Measurements from ENCODE around the gene ZSWIM1. TPM values are rescaled to one million over a fixed set of nuclear protein-coding genes. Genes with fewer than 3 reads are reported as not detected.

ZSWIM1 gene
- total RNA-seq, 4 donors from 2014 or later: 7.7 to 14.6 (median 10.9) TPM

DNA sequence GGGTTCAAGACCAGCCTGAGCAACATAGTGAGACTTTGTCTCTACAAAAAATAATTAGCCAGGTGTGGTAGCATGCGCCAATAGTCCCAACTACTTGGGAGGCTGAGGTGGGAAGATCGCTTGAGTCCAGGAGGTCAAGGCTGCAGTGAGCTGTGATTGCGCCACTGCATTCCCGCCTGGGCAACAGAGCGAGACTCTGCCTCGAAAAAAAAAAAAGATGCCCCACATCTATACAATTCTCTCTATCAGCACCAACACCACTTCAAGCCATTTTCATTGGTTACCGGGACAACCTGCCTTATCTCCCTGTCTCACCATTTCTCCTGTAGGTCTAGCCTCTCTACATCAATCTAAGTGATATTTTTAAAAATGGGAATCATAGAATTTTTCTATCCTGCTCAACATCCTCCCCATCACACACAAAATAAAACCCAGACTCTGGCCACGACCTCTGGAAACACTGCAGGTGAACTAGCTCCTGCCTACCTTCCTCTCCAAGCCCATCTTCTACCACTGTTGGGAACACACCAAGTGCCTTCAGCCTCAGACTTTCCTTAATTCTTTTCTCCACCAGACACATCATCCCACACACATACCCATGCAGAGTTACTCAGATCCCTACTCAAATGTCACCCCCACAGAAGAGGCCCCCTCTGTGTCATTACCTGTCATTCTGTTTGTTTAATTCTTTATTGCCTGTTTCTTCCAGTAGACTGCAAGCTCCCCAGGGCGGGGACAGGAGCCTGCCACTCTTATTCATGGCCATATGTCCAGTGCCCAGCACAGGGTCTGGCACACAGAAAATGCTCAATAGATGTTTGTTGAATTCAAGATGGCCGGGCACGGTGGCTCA, 40.5 kb downstream of the ZSWIM1 start:
- H3K4me3 ChIP-seq (replicated peaks in 1 of 3): no peak overlapping the region
- 82 to 83% methylated on average over 11 of the region's 11 CpGs for WGBS, 2 donors
- no peaks in the 10 kb centered on the region for H3K36me3 ChIP-seq
- no peaks in the 10 kb centered on the region for H3K9me3 ChIP-seq
- TF ChIP-seq, protein P1, sequence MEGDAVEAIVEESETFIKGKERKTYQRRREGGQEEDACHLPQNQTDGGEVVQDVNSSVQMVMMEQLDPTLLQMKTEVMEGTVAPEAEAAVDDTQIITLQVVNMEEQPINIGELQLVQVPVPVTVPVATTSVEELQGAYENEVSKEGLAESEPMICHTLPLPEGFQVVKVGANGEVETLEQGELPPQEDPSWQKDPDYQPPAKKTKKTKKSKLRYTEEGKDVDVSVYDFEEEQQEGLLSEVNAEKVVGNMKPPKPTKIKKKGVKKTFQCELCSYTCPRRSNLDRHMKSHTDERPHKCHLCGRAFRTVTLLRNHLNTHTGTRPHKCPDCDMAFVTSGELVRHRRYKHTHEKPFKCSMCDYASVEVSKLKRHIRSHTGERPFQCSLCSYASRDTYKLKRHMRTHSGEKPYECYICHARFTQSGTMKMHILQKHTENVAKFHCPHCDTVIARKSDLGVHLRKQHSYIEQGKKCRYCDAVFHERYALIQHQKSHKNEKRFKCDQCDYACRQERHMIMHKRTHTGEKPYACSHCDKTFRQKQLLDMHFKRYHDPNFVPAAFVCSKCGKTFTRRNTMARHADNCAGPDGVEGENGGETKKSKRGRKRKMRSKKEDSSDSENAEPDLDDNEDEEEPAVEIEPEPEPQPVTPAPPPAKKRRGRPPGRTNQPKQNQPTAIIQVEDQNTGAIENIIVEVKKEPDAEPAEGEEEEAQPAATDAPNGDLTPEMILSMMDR (IDR thresholded peaks at IDR 0.05): no peak
- no peak for TF ChIP-seq POLR2A (IDR thresholded peaks at IDR 0.05)
- intact Hi-C loops (cut with DNase I): no loop called here
- DNase-seq: no peak
- peaks cover 6 to 32% of the 10 kb centered on the region in 2 donors for H3K4me1 ChIP-seq
- no peaks in the 10 kb centered on the region for H3K27me3 ChIP-seq
- no peak overlapping the region for H3K27ac ChIP-seq

DNA sequence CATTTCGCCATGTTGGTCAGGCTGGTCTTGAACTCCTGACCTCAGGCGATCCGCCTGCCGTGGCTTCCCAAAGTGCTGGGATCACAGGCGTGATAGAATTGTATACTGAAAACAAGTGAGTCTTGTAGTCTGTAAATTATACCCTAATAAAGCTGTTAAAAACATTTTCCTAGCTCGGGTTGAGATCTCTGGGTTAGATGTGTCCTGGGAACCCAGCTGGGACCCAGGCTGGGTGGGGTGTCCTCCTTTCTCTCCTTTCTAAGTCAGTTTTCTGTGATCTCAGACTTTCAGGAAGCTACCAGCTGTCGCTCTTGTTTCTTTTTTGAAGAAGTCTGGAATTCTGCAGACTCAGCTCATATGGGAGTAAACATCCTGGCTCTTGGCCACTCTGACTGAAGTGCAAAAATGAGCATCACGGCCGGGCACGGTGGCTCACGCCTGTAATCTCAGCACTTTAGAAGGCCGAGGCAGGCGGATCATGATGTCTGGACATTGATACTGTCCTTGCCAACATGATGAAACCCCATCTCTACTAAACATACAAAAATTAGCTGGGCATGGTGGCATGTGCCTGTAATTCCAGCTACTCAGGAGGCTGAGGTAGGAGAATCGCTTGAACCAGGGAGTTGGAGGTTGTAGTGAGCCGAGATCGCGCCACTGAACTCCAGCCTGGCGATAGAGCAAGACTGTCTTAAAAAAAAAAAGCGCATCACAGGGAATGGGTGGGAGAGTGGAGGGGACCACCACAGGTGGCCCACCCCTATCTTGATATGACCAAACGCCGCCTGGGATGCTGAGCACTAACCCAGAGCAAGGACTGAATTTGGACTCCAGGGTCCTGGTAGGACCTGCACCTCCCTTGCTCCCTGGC, 43.6 kb downstream of the ZSWIM1 start:
- 52 to 61% methylated on average over 18 to 21 of the region's 21 CpGs for WGBS, 2 donors
- Histone ChIP-seq H3K27me3 (no peaks in the 10 kb centered on the region), H3K27ac (peak overlapping the region; percentile 49 to 77 (median 73)), H3K4me1 (peaks cover 6 to 17% of the 10 kb centered on the region in 2 donors), H3K36me3 (no peaks in the 10 kb centered on the region), H3K4me3 (replicated peaks in 1 of 3) (no peak overlapping the region), H3K9me3 (no peaks in the 10 kb centered on the region)
- peak; percentile 35 to 44 for DNase-seq
- no peak for TF ChIP-seq POLR2A (IDR thresholded peaks at IDR 0.05)
- TF ChIP-seq, protein P1 (IDR thresholded peaks at IDR 0.05): no peak
- intact Hi-C loops (cut with DNase I): no loop called here

DNA sequence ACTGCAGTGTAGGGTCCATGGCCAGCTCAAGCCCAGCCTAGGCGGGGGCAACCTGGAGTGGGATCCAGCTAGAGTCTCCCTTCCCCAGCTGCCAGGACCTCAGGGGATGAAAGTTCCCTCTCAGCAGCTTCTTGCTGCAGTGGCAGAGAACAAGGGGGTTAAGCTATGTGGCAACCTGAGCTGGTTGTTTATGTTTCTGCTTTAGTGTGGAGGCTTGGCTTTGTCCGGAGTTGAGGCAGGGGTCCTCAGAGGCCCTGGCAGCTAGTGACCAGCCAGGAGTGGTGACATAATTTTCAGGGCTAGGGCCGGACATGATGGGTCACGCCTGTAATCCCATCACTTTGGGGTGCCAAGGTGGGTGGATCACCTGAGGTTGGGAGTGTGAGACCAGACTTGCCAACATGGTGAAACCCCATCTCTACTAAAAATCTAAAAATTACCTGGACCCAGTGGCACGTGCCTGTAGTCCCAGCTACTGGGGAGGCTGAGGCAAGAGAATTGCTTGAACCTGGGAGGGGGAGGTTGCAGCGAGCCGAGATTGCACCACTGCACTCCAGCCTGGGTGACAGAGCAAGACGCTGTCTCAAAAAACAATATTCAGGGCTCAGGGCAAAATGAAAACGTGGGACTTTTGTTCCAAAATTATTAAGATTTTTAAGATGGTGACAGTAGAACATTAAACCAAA, 44.9 kb downstream of the ZSWIM1 start:
- no peak for TF ChIP-seq POLR2A (IDR thresholded peaks at IDR 0.05)
- TF ChIP-seq, protein P1 (IDR thresholded peaks at IDR 0.05): no peak
- DNase-seq: no peak
- Histone ChIP-seq H3K36me3 (no peaks in the 10 kb centered on the region), H3K4me1 (peaks cover 6 to 12% of the 10 kb centered on the region in 2 donors), H3K4me3 (replicated peaks in 1 of 3) (no peak overlapping the region), H3K27me3 (no peaks in the 10 kb centered on the region), H3K27ac (no peak overlapping the region), H3K9me3 (no peaks in the 10 kb centered on the region)
- intact Hi-C loops (cut with DNase I): no loop called here
- 47 to 55% methylated on average over 8 to 9 of the region's 9 CpGs for WGBS, 2 donors

DNA sequence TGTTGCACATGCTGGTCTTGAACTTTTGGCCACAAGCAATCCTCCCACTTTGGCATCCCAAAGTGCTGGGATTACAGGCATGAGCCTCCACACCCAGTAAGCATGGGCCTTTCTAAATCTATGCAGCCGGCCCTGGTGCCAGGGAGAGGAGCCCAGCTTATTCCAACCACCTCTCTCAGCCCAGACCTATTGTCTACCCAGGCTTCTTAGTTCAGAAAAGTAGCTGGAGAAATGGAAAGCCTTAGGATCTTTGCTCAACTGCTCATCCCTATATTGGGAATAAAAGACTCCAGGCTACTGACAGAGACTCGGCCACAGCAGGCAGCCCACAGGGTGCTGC, 45.7 kb downstream of the ZSWIM1 start:
- H3K27me3 ChIP-seq: no peaks in the 10 kb centered on the region
- TF ChIP-seq POLR2A (IDR thresholded peaks at IDR 0.05): no peak
- TF ChIP-seq, protein P1 (IDR thresholded peaks at IDR 0.05): no peak
- H3K9me3 ChIP-seq: no peaks in the 10 kb centered on the region
- no peak overlapping the region for H3K27ac ChIP-seq
- intact Hi-C loops (cut with DNase I): no loop called here
- DNase-seq: no peak
- no peak overlapping the region for H3K4me3 ChIP-seq (replicated peaks in 1 of 3)
- H3K36me3 ChIP-seq: no peaks in the 10 kb centered on the region
- H3K4me1 ChIP-seq: peaks cover 6 to 12% of the 10 kb centered on the region in 2 donors
- WGBS, 2 donors: 73 to 77% methylated on average over 2 of the region's 2 CpGs
